Fibroblast of lung (primary cell): ENCODE results near the gene NOTCH2.

Source experiments
- CTCF ChIP-seq, 2 donors: IDR thresholded peaks in 1 of 2; conservative IDR thresholded peaks in 1 of 2; 1 replicate in 1 of 2; 2 replicates in 1 of 2; pipeline ENCODE4 v1.5.1; 2011 to 2012; ENCODE audit warnings: low read length in 2 of 2, control low read depth in 1 of 2, inconsistent platforms in 1 of 2, low read depth in 1 of 2, mild to moderate bottlenecking in 1 of 2
- EZH2 ChIP-seq: IDR thresholded peaks from 2 replicates; pipeline ENCODE4 v1.5.1; 2012; ENCODE audit warnings: low read length, control low read depth, mild to moderate bottlenecking; ENCODE audit errors: missing control alignments

- TF ChIP-seq CTCF (conservative IDR thresholded peaks at IDR 0.05 in 1 of 2, IDR thresholded peaks at IDR 0.05 in 1 of 2; ENCODE audit: low read depth in 1 of 2, low read length in 2 of 2) (no peak), EZH2 (no peak)
Measured at GRCh38 chr1:119891386-119891785, 178.1 kb downstream of the NOTCH2 start.
